ENCODE data around the gene NR3C2.
A peak's percentile ranks its signal among the peaks of the same experiment; 100 is the strongest.

NR3C2 gene

GRCh38 chr4:148255344-148255720, 186.9 kb downstream of the NR3C2 start:
- DNase-seq, result no peak

GRCh38 chr4:148254621-148255343, 187.4 kb downstream of the NR3C2 start:
- no peak for DNase-seq

GRCh38 chr4:148253768-148254167, 188.4 kb downstream of the NR3C2 start:
- DNase-seq, result no peak

GRCh38 chr4:148248824-148249223, 193.4 kb downstream of the NR3C2 start:
- no peak for DNase-seq

GRCh38 chr4:148245015-148245414, 197.2 kb downstream of the NR3C2 start:
- DNase-seq, result no peak

GRCh38 chr4:148243837-148244236, 198.4 kb downstream of the NR3C2 start:
- no peak for DNase-seq

GRCh38 chr4:148240241-148240640, 202.0 kb downstream of the NR3C2 start:
- no peak for DNase-seq

- no peak for DNase-seq
These were observed 202.7 kb downstream of the NR3C2 start for GRCh38 chr4:148239494-148239985.

GRCh38 chr4:148238811-148239493, 203.3 kb downstream of the NR3C2 start:
- DNase-seq, result no peak

GRCh38 chr4:148238086-148238485, 204.1 kb downstream of the NR3C2 start:
- DNase-seq, result no peak

GRCh38 chr4:148235809-148236208, 206.4 kb downstream of the NR3C2 start:
- no peak for DNase-seq

GRCh38 chr4:148229798-148230197, 212.4 kb downstream of the NR3C2 start:
- DNase-seq, result no peak

GRCh38 chr4:148229028-148229427, 213.2 kb downstream of the NR3C2 start:
- no peak for DNase-seq

- no peak for DNase-seq
These were observed 215.1 kb downstream of the NR3C2 start for GRCh38 chr4:148227147-148227546.

GRCh38 chr4:148226341-148226740, 215.9 kb downstream of the NR3C2 start:
- DNase-seq, result no peak

- no peak for DNase-seq
These were observed 216.6 kb downstream of the NR3C2 start for GRCh38 chr4:148225639-148226038.

- DNase-seq, result no peak
These were observed 217.7 kb downstream of the NR3C2 start for GRCh38 chr4:148224476-148224875.

- DNase-seq, result no peak
These were observed 219.1 kb downstream of the NR3C2 start for GRCh38 chr4:148222991-148223660.

- DNase-seq, result peak in 1 of 5 donors; percentile 65
These were observed 225.1 kb downstream of the NR3C2 start for GRCh38 chr4:148216866-148217814.

- DNase-seq, result no peak
These were observed 225.9 kb downstream of the NR3C2 start for GRCh38 chr4:148216321-148216720.

GRCh38 chr4:148215202-148215601, 227.0 kb downstream of the NR3C2 start:
- DNase-seq, result no peak

- no peak for DNase-seq
These were observed 227.6 kb downstream of the NR3C2 start for GRCh38 chr4:148214529-148215166.
